Bone marrow (tissue), 2 donors: Measurements from ENCODE around the gene KLHDC7B.
"Not testable (repeated sequence)": the region's sequence is repeated elsewhere in the genome, so short reads cannot be mapped to it uniquely, and the experiment has no call there.

ENCODE experiments used
- DNase-seq, 2 donors: peaks; one replicate each; lab custom pipeline; 2025; lab: John Stamatoyannopoulos, UW

KLHDC7B gene

DNA sequence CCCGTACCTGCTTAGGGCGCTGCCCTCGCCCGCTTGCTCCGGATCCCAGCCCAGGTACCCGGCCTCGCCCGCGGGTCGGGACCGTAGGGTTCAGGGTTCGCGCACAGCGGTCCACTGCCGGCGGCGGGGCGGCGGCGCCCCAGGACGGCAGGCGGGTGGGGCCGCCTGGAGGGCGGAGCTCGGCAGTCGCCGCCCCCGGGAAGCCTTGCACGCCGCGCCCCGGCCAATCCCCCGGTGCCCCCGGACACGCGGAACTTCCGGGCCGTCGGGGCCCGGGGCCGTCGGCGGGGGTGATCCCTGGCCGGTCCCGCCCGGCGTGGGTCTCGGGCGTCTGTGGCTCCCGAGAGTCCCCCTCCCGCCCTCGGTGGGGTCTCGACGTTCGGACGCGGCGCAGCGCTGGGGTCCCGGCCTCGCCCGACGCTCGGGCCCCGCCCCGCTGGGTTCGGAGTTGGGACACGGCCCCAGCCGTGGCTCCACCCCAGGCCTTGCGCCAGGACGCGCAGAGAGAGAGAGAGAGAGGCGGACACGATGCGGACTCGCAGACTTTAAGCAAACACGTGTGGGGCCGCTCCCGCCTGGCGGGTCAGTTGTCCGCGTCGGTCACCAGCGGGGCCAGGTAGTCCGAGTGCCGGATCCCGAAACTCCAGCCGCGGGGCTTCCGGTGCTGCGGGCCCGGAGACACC lies 15.7 kb upstream of the KLHDC7B start, which contains the start of gene TYMP:
TSS of gene TYMP (minus strand) at position 116 of the 683 bp plus-strand sequence. CDS start 303 bp downstream, outside the sequence.
- DNase-seq: peak in 1 of 2 donors; percentile 96

DNA sequence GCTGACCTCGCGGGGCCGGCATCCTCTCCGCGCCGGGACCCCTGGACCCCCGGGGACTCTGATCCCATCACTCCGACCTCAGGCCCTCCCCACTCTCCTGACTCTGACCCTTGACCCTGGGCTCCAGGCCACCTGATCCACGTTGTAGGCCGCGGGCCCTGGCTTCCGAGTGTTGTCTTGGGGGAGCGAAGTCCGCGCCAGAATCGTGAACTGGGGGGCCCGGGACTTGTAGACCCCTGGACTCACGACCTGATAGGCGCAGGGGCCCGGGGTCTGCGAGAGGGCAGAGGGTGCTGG lies 15.2 kb upstream of the KLHDC7B start:
- no peak for DNase-seq

GRCh38 chr22:50530877-50531545 lies 14.7 kb upstream of the KLHDC7B start:
- DNase-seq: peak in 1 of 2 donors; percentile 79

DNA sequence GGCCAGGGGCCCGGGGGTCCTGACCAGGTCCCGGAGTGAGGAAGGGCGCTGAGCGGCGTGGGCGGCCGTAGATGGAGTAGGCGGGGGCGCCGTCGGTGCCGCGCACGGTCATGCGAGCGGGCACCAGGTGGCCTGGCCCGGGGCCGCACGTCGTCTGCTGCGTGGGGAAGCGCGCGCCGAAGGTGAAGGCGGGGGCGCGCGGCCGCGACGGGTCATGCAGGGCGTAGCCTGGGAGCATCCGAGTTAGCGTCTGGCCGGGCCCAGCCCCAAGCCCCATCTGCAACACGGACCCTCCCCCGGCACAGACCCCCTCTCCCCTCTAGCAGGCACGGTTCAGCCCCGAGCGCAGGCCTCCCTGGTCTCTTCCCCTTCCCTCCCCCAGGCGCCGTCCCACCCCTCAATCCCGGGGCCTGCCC lies 14.1 kb upstream of the KLHDC7B start:
- DNase-seq: peak in 1 of 2 donors; percentile 58

DNA sequence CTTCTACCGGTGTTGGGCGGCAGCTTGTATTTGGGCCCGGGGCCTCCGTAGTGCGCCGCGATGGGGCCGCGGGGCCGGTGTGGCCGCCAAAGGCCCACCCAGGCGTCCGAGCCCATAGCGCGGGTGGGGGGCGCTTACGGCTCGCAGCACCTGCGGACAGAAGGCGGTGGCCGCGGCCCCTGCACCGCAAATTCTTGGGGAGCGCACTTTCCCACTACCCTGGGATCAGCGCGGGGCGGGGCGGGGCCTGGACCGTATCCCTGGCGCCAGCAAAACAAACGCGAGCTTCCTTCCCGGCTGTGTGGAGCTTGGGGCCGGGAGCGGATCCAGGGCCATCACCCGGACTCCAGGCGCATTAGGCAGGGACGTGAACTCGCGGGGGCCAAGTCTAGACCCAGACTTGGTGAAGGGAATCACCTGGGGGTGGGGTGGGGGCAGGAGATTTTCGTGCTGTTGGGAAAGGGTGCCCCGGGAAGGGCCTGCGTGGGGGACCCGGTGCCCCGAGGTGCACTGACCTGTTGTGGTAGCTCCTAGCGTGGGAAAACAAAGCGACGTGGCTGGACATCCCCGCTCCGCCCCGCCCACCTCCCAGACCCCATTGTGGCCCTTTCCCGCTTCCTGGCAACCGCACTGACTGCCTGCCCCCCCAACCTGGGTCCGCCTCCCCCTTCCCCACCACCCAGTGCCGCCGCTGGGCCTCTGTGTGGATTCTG lies 13.6 kb upstream of the KLHDC7B start:
- DNase-seq: peak in 1 of 2 donors; percentile 54

DNA sequence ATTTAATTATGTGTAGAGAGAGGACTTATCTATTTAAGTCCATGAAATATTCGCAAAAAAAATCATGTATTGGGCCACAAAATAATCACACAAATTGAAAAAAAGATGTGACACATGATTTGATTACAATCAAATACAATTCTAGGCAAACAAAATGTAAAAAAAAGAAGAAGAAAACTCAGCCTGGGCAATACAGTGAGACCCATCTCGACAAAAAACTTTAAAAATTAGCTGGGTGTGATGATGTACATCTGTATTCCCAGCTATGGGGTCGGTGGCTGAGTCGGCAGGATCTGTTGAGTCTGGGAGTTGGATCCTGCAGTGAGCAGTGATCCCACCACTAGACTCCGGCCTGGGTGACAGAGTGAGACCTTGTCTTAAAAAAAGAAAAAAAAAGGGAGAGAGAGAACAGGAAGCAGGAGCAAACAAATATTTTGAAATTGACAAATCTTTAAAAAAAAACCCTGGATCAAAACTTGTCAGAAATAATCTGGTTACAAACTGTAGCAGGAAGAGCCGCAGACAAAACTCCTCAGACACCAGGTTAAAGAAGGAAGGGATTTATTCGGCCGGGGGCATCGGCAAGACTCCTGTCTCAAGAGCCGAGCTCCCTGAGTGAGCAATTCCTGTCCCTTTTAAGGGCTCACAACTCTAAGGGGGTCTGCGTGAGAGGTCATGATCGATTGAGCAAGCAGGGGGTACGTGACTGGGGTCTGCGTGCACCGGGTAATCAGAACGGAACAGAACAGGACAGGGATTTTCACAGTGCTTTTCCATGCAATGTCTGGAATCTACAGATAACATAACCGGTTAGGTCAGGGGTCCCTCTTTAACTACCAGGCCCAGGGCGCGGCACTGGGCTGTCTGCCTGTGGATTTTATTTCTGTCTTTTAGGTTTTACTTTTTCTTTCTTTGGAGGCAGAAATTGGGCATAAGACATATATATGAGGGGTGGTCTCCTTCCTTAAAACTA lies 12.6 kb upstream of the KLHDC7B start:
- DNase-seq: no peak

DNA sequence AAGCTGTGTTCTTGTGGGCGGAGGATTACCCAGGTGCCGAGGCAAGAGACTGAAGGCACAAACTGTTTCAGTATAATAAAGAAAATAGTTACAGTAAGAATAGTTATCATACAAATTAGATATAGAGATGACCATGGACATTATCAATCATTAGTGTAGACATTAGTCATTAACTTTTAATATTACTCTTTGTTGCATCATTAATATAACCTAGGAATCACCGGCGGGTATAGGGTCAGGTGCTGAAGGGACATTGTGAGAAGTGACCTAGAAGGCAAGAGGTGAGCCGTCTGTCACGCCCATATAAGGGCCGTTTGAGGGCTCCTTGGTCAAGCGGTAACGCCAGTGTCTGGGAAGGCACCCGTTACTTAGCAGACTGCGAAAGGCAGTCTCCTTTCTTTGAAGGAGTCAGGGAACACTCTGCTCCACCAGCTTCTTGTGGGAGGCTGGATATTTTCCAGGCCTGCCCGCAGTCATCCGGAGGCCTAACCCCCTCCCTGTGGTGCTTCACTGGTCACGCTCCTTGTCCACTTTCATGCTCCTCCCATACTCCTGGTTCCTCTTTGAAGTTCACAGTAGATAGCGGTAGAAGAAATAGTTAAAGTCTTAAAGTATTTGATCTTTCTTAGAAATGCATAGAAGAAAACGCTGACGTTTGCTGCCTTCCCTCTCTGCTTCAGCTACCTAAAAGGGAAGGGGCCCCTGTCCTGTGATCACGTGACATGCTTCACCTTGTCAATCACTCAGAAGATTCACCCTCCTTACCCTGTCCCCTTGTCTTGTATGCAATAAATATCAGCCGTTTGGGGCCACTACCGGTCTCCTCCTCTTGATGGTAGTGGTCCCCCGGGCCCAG lies 11.6 kb upstream of the KLHDC7B start:
- not testable (repeated sequence) for DNase-seq

DNA sequence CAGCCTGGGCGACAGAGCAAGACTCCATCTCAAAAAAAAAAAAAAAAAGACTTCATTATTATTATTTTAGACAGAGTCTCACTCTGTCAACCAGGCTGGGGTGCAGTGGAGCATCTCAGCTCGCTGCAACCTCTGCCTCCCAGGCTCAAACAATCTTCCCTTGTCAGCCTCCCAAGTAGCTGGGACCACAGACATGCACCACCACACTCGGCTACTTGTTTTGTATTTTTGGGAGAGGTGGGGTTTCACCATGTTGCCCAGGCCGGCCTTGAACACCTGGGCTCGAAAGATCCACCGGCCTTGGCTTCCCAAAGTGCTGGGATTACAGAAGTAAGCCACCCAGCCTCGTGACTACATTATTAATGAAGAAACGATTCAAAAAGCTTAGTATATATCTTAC lies 10.6 kb upstream of the KLHDC7B start:
- DNase-seq: no peak

GRCh38 chr22:50536226-50536625 lies 9.5 kb upstream of the KLHDC7B start:
- no peak for DNase-seq

GRCh38 chr22:50537765-50538164 lies 7.9 kb upstream of the KLHDC7B start:
- DNase-seq: no peak

DNA sequence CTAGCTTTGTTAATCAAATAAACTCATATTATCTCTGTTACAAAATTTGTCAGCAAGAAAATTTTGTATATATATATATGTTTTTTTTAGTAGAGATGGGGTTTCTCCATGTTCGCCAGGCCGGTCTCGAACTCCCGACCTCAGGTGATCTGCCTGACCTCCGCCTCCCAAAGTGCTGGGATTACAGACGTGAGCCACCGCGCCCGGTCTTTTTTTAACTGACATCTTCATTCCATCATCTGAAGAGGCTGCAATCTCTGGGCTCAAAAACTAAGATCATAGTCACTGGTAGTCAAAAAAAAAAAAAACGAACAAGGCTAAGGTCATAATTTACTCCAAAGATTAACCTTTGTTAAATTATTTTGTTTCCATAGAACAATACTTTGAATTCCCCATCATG lies 5.3 kb upstream of the KLHDC7B start:
- no peak for DNase-seq

DNA sequence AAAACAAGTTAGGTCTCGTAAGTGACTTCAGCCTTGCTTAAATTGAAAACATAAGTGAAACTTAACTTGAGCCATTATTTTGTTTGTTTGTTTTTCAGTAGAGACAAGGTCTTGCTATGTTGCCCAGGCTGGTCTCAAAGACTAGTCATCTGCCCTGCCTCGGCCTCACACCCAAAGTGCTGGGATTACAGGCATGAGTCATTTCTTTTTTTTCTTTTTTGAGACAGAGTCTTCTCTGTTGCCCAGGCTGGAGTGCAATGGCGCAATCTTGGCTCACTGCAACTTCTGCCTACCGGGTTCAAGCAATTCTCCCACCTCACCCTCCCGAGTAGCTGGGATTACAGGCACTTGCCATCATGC lies 4.1 kb upstream of the KLHDC7B start:
- peak; percentile 29 to 69 for DNase-seq

DNA sequence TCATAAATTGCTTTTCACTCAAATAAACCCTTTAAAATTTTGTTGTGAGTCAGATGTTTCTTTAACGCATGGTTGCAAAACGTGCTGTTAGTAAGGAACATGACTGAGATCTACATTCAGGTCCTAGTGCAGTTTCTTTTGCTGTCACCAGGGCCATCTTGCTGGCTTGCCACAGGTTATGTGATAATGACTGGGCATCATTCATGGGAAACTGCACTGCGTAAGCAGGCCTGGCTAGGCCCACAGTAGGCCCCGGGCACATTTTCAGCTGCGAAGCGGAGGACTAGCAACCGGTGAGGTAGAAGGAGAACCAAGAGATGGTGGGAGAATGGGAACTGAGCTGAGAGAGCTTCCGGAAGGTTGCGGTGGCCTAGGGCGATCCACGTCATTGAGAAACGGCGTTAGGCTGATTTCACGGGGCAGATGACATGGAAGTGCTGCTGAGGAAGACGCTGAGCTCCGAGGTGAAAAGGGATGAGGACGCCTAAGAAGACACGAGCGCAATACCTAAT lies 3.2 kb upstream of the KLHDC7B start:
- peak in 1 of 2 donors; percentile 35 for DNase-seq

DNA sequence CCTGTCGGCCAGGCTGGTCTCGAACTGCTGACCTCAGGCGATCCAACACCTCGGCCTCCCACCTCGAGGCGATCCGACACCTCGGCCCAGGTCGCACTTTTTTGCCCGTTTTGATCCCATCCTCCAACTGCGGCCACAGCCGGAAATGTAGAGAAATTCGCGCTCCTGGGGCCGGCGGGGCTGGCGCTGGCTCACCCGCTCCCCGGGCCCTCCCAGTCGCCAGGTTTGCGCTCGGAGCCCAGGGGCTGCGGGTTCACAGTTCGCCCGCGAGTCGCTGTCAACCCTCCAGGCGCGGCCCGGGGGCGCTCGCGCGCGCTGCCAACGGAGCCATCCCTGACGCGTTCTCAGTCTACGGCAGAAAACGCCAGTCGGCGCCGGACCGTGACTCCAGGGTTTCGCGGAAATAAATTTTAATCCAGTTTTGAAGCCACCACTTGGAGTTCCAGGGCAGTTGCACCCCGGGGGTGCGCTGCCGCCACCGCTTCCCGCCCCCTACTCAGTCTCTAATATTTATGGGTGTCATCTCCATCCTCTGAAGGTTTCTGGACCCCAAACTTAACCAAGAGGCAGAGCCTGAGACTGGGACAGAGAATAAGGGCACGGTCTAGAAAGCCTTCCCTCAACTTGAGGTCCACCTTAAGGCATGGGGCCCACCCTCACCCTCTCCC lies 1.5 kb upstream of the KLHDC7B start:
- DNase-seq: peak in 1 of 2 donors; percentile 74

GRCh38 chr22:50544746-50545253 lies 899 bp upstream of the KLHDC7B start:
- no peak for DNase-seq

- no peak for DNase-seq
These were observed 895 bp downstream of the KLHDC7B start for GRCh38 chr22:50546326-50547262.

- DNase-seq: no peak
These were observed 1.7 kb downstream of the KLHDC7B start for GRCh38 chr22:50547263-50547985.
